H1 (cell line): Measurements from ENCODE around the gene GLDC.

Source experiments
- ATF3 ChIP-seq: IDR thresholded peaks from 2 replicates; pipeline ENCODE4 v1.6.1; 2011; ENCODE audit warnings: low read depth, mild to moderate bottlenecking, low read length; ENCODE audit not compliant: insufficient read depth
- CTCF ChIP-seq, 3 experiments: IDR thresholded peaks; 1 replicate in 2 of 3; 2 replicates in 1 of 3; pipeline versions ENCODE4 v1.5.1 to v1.6.1; 2011; ENCODE audit warnings: low read length in 3 of 3, mild to moderate bottlenecking in 3 of 3, inconsistent platforms in 2 of 3, low read depth in 1 of 3, moderate library complexity in 1 of 3; ENCODE audit not compliant: insufficient read depth in 1 of 3; ENCODE audit errors: control extremely low read depth in 1 of 3
- JUN ChIP-seq: IDR thresholded peaks from 2 replicates; pipeline ENCODE4 v1.6.1; 2011; ENCODE audit warnings: low read depth, mild to moderate bottlenecking, improper control_type of control experiment, low read length
- KDM1A ChIP-seq: fragments of 200-600, 300-600 bp; sonication (generic); IDR thresholded peaks from 2 replicates; pipeline ENCODE4 v1.7.1; 2016; ENCODE audit warnings: mild to moderate bottlenecking, low read length, borderline replicate concordance
- NRF1 ChIP-seq: IDR thresholded peaks from 2 replicates; pipeline ENCODE4 v1.6.1; 2011; ENCODE audit warnings: mild to moderate bottlenecking, low read depth, low read length, improper control_type of control experiment
- RAD21 ChIP-seq, 2 experiments: IDR thresholded peaks in 1 of 2; conservative IDR thresholded peaks in 1 of 2; 2 replicates each; pipeline ENCODE4 v1.6.1; 2011; ENCODE audit warnings: low read depth in 2 of 2, low read length in 2 of 2, improper control_type of control experiment in 1 of 2, inconsistent platforms in 1 of 2, mild to moderate bottlenecking in 1 of 2, moderate library complexity in 1 of 2
- TAF7 ChIP-seq: optimal IDR thresholded peaks from 2 replicates; pipeline ENCODE3; 2011; ENCODE audit warnings: low read depth, mild to moderate bottlenecking, inconsistent platforms, low read length, moderate library complexity, borderline replicate concordance
- TCF12 ChIP-seq: IDR thresholded peaks from 2 replicates; pipeline ENCODE4 v1.6.1; 2011; ENCODE audit warnings: low read depth, mild to moderate bottlenecking, low read length
- YY1 ChIP-seq: IDR thresholded peaks from 2 replicates; pipeline ENCODE4 v1.6.1; 2011; ENCODE audit warnings: low read depth, mild to moderate bottlenecking, low read length

DNA sequence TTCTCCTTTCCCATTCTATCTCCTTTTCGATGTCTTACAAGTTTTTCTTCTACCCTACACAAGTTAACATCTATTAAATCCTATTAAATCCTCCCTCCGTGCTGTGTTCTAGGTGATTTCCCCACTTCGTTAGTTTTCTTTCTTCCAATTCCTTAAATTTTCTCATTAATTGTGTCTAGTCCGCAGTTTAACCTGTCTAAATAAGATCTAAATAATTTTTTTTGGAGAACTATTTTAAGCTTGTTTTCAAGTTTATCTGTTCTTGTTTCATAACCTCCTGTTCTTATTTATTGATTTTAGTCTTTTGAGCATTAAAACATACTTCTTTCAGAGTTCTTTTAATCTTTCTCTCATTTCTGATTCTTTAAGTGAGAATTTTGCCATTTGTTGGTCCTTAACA is 123.3 kb downstream of the GLDC start:
- TF ChIP-seq CTCF (IDR thresholded peaks at IDR 0.05; ENCODE audit: control extremely low read depth in 1 of 3, insufficient read depth in 1 of 3, low read depth in 1 of 3, low read length in 3 of 3) (no peak), TAF7 (no peak), NRF1 (no peak), JUN (no peak), RAD21 (IDR thresholded peaks at IDR 0.05 in 1 of 2, conservative IDR thresholded peaks at IDR 0.05 in 1 of 2; ENCODE audit: low read depth in 2 of 2, low read length in 2 of 2) (no peak), TCF12 (no peak), KDM1A (no peak), YY1 (no peak), ATF3 (no peak)
